ENCODE results near the gene COMMD2.

Gene COMMD2

GRCh38 chr3:149701206-149701976 is 50.9 kb downstream of the COMMD2 start:
- no peak for DNase-seq (ENCODE audit: low read depth)
- H3K4me3 ChIP-seq (ENCODE audit: low read depth, low read length) = no peak overlapping the region
- no peak for TF ChIP-seq CTCF (conservative IDR thresholded peaks at IDR 0.05; ENCODE audit: low read depth, low read length)
